Stomach (tissue), 9 donors: Measurements from ENCODE around the gene NAALADL1. TPM values are rescaled to one million over a fixed set of nuclear protein-coding genes. Genes with fewer than 3 reads are reported as not detected.

Experiments
- DNase-seq, 2 donors: peaks; one replicate each; pipeline versions ENCODE4 v3.0.0 to v3.0.0-alpha.2; 2013 to 2019
- H3K27ac ChIP-seq, 5 donors: fragments of 200-600 bp in 4 of 5; sonication (generic) in 4 of 5; one replicate each; pipeline ENCODE4 v1.5.1; 2013 to 2019; ENCODE audit warnings: mild to moderate bottlenecking in 1 of 5, moderate library complexity in 1 of 5
- H3K27me3 ChIP-seq, 3 donors: fragments of 200-600 bp; sonication (generic); one replicate each; pipeline ENCODE4 v1.5.1; 2017 to 2019; ENCODE audit warnings: mixed run types in 1 of 3
- H3K36me3 ChIP-seq, 4 donors: fragments of 200-600 bp; sonication (generic); 1 replicate in 3 of 4; 2 replicates in 1 of 4; pipeline ENCODE4 v1.5.1; 2016 to 2019
- H3K4me1 ChIP-seq, 4 donors: fragments of 200-600 bp; sonication (generic); one replicate each; pipeline ENCODE4 v1.5.1; 2016 to 2019
- H3K4me3 ChIP-seq, 4 donors: fragments of 200-600 bp; sonication (generic) in 3 of 4; one replicate each; pipeline ENCODE4 v1.5.1; 2016 to 2019; ENCODE audit warnings: mild to moderate bottlenecking in 1 of 4
- H3K9me3 ChIP-seq, 4 donors: fragments of 200-600 bp; sonication (generic); one replicate each; pipeline ENCODE4 v1.5.1; 2016 to 2019
- EP300 ChIP-seq: sonication (generic); formaldehyde crosslinking; IDR thresholded peaks from one replicate; pipeline ENCODE4 v1.6.1; 2017; ENCODE audit warnings: antibody characterized with exemption
- POLR2A ChIP-seq, 4 donors: fragments of 450-650 bp; IDR thresholded peaks; one replicate each; pipeline ENCODE4 v1.6.1; 2016; ENCODE audit warnings: antibody characterized with exemption in 4 of 4, control low read depth in 2 of 4, mild to moderate bottlenecking in 1 of 4, moderate library complexity in 1 of 4
- POLR2AphosphoS5 ChIP-seq, 3 donors: sonication (generic); formaldehyde crosslinking; IDR thresholded peaks; one replicate each; pipeline ENCODE4 v1.6.1; 2016; ENCODE audit warnings: antibody characterized with exemption in 3 of 3
- WGBS, 5 donors: extraction: QIAGEN DNeasy Blood & Tissue Kit in 3 of 5; methylation state at CpG; one replicate each; pipeline versions ENCODE4 v1.1.5 to v1.1.7; 2013 to 2018; 5-methylcytosine and 5-hydroxymethylcytosine counted together
- intact Hi-C: fragments of 100-400 bp; cut with DNase I; formaldehyde crosslinking; loops from one replicate; pipeline ENCODE4 v1.15.1; 2023; ENCODE audit warnings: low total_unique reads
- polyA plus RNA-seq, 3 donors: library from polyadenylated mRNA; stranded (reverse); fragments of 200-250 nt; gene quantifications; one replicate each; pipeline ENCODE4 v1.2.3, GENCODE V29; 2013
- total RNA-seq, 5 donors: library from RNA; depleted of rRNA; stranded (reverse); fragments of >200 nt; gene quantifications; one replicate each; pipeline versions ENCODE4 v1.1.0 to v1.2.3, GENCODE V29; 2014 to 2016
- TF ChIP-seq, protein P1 (sequence below), 7 experiments: fragments of 450-650 bp in 4 of 7; fragments of 200-600 bp in 3 of 7; sonication (generic) in 3 of 7; IDR thresholded peaks; one replicate each; pipeline ENCODE4 v1.5.1; 2016 to 2019; ENCODE audit warnings: antibody characterized with exemption in 7 of 7, control low read depth in 2 of 7, mild to moderate bottlenecking in 1 of 7
- donor health status: healthy with polysubstance abuse.
- donor health status: Bipolar disorder and iron deficiency.
- donor health status: healthy.

NAALADL1 gene
- total and polyA plus RNA-seq, 8 donors = 1.3 to 65.2 (median 10.0) TPM; not detected in 1

- Histone ChIP-seq H3K27me3 (no peaks in the 10 kb centered on the region), H3K9me3 (no peaks in the 10 kb centered on the region), H3K36me3 (peaks cover 4 to 51% (median 46%) of the 10 kb centered on the region in 4 donors), H3K27ac (no peak overlapping the region), H3K4me3 (no peak overlapping the region), H3K4me1 (peaks cover 12 to 29% (median 26%) of the 10 kb centered on the region in 4 donors)
- TF ChIP-seq POLR2A (IDR thresholded peaks at IDR 0.05) (no peak), POLR2AphosphoS5 (IDR thresholded peaks at IDR 0.05) (no peak), EP300 (no peak)
- TF ChIP-seq, protein P1, sequence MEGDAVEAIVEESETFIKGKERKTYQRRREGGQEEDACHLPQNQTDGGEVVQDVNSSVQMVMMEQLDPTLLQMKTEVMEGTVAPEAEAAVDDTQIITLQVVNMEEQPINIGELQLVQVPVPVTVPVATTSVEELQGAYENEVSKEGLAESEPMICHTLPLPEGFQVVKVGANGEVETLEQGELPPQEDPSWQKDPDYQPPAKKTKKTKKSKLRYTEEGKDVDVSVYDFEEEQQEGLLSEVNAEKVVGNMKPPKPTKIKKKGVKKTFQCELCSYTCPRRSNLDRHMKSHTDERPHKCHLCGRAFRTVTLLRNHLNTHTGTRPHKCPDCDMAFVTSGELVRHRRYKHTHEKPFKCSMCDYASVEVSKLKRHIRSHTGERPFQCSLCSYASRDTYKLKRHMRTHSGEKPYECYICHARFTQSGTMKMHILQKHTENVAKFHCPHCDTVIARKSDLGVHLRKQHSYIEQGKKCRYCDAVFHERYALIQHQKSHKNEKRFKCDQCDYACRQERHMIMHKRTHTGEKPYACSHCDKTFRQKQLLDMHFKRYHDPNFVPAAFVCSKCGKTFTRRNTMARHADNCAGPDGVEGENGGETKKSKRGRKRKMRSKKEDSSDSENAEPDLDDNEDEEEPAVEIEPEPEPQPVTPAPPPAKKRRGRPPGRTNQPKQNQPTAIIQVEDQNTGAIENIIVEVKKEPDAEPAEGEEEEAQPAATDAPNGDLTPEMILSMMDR (IDR thresholded peaks at IDR 0.05) = no peak
- WGBS, 5 donors = 94 to 100% (median 97%) methylated on average over 6 of the region's 6 CpGs
- DNase-seq = no peak
- intact Hi-C loops = no loop called here
These were observed 40.4 kb downstream of the NAALADL1 start for GRCh38 chr11:65017937-65018336.

DNA sequence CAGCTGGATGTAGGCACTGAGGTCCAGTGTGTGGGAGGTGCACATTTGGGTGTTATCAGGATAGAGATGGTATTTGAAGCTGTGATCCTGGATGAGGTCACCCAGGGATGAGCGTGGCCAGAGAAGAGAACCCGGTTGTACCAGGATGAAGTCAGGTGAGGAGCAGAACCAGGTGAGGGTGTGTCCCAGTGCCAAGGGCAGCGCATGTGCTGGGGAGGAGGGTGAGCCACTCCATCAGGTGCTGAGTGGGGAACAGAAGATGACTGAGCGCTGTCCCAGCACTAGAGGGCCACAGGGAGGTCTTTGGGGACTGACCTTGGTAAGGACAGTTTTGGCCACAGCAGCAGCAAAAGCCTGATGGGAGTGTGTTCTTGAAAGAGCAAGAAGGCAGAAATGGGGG is 41.6 kb downstream of the NAALADL1 start:
- Histone ChIP-seq H3K4me3 (no peak overlapping the region), H3K9me3 (no peaks in the 10 kb centered on the region), H3K27me3 (no peaks in the 10 kb centered on the region), H3K4me1 (peaks cover 12 to 32% (median 29%) of the 10 kb centered on the region in 4 donors), H3K27ac (no peak overlapping the region), H3K36me3 (peaks cover 4 to 42% (median 37%) of the 10 kb centered on the region in 4 donors)
- no peak for DNase-seq
- WGBS, 5 donors = 77 to 90% (median 87%) methylated on average over 4 of the region's 4 CpGs
- intact Hi-C loops = no loop called here
- TF ChIP-seq POLR2A (IDR thresholded peaks at IDR 0.05) (no peak), POLR2AphosphoS5 (IDR thresholded peaks at IDR 0.05) (no peak), EP300 (no peak)
- TF ChIP-seq, protein P1 (IDR thresholded peaks at IDR 0.05) = no peak

DNA sequence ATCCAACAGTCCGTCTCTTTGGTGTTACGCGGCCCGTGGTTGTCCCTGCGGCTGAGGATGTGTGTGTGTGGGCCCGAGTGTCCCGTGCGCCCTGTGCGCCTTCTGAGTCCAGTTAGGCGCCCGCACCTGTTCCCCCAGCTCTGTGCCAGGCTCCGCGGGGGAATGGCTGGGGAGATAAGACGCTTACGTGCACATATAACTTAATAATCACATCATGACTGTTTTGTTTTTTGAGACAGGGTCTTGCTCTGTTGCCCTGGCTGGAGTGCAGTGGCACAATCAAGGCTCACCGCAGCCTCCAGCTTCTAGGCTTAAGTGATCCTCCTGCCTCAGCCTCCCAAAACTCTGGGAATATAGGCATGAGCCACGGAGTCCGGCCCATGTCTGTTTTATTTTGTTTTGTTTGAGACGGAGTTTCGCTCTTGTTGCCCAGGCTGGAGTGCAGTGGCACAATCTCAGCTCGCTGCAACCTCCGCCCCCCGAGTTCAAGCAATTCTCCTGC is 43.6 kb downstream of the NAALADL1 start:
- WGBS, 5 donors = 29 to 90% (median 31%) methylated on average over 8 to 23 of the region's 23 CpGs
- peaks cover 12 to 32% (median 29%) of the 10 kb centered on the region in 4 donors for H3K4me1 ChIP-seq
- H3K36me3 ChIP-seq = peaks cover 4 to 23% (median 18%) of the 10 kb centered on the region in 4 donors
- intact Hi-C loops = no loop called here
- H3K4me3 ChIP-seq = peak overlapping the region; percentile 64 to 84 (median 79)
- H3K27ac ChIP-seq = peak overlapping the region; percentile 97 to 100 (median 99)
- H3K27me3 ChIP-seq = no peaks in the 10 kb centered on the region
- no peaks in the 10 kb centered on the region for H3K9me3 ChIP-seq
- peak in 1 of 2 donors; percentile 36 for DNase-seq
- no peak for TF ChIP-seq EP300
- TF ChIP-seq, protein P1 (IDR thresholded peaks at IDR 0.05) = no peak
- TF ChIP-seq POLR2A (IDR thresholded peaks at IDR 0.05) = no peak

DNA sequence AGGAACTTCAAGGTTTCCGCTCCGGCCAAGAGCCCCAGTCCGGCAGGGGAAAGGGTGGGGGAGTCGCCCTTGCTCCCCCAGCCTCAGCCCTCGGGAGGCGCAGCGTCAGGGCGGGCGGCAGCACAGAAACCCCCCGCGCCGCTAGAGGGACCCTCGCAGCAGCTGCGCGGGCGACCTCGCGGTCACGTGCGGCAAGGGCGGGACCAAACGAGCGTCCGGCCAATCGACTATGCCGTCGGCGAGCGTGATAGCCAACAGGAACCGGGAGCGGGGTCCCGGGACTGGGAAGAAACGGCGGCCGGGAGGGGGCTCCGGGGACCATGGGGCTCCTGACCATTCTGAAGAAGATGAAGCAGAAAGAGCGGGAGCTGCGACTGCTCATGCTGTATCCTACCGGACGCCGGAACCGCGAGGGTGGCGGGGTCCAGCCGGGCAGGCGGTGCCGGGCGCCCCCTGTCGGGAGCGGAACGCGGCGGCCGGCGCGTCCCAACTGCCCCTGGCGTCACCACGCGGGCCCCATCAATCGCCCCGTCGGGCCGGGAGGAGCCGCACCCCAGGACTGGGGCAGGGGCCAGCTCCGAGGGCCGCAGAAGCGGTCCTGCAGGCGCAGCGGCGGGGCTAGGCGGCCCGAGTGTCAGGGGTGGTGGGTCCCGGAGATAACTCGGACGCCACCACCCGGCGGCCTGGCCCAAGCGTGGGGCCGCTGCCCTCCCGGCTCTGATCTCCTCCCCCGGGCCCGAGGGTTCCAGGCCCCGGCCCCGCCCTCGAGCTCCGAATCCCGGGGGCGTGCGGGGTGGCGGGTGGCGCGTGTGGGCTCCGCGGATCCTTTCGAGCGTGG is 44.2 kb downstream of the NAALADL1 start, which contains the start of gene ARL2:
Gene ARL2, plus strand, starts transcription at position 273 of the 838 bp plus-strand sequence. Its CDS starts 48 bp downstream, at position 321.
- TF ChIP-seq POLR2AphosphoS5 (IDR thresholded peaks at IDR 0.05) = peak in 2 of 3 donors; percentile 3 to 28
- no peak for TF ChIP-seq POLR2A (IDR thresholded peaks at IDR 0.05)
- TF ChIP-seq, protein P1 (IDR thresholded peaks at IDR 0.05) = peak in 5 of 7 experiments; percentile 73 to 93 (median 86)
- no peak for TF ChIP-seq EP300
- peaks cover 12 to 32% (median 29%) of the 10 kb centered on the region in 4 donors for H3K4me1 ChIP-seq
- H3K27ac ChIP-seq = peak within 1 kb of the TSS; percentile 97 to 100 (median 99)
- peak; percentile 89 to 98 for DNase-seq
- H3K9me3 ChIP-seq = no peaks in the 10 kb centered on the region
- H3K4me3 ChIP-seq = peak within 1 kb of the TSS; percentile 64 to 84 (median 79)
- H3K36me3 ChIP-seq = peaks cover 4 to 16% (median 11%) of the 10 kb centered on the region in 4 donors
- no peaks in the 10 kb centered on the region for H3K27me3 ChIP-seq
- intact Hi-C loops = no loop called here
- 0 to 1% (median 1%) methylated on average over 27 to 96 of the region's 96 CpGs for WGBS, 5 donors
